SH-SY5Y (cell line): ENCODE measurements around the gene CEP97.

ENCODE experiments used
- GATA2 ChIP-seq: IDR thresholded peaks from 2 replicates; pipeline ENCODE4 v1.6.1; 2011; ENCODE audit warnings: mild to moderate bottlenecking, low read depth, low read length
- GATA3 ChIP-seq: IDR thresholded peaks from 2 replicates; pipeline ENCODE4 v1.6.1; 2011; ENCODE audit warnings: low read depth, mild to moderate bottlenecking, low read length, moderate library complexity

GRCh38 chr3:101819649-101820206 lies 95.3 kb downstream of the CEP97 start:
- TF ChIP-seq GATA2 (no peak), GATA3 (no peak)
